Gastrocnemius medialis (tissue), 4 donors: Measurements from ENCODE around the gene PIGR. TPM values are rescaled to one million over a fixed set of nuclear protein-coding genes. Genes with fewer than 3 reads are reported as not detected.

Source experiments
- ATAC-seq, 2 donors: fragments of 150-250 bp; one replicate each; pipeline ENCODE4 v1.9.1; 2016
- DNase-seq, 2 donors: peaks; one replicate each; pipeline ENCODE4 v3.0.0-alpha.2; 2019
- H3K27ac ChIP-seq, 4 donors: fragments of 200-600 bp; sonication (generic); 1 replicate in 1 of 4; 2 replicates in 3 of 4; pipeline ENCODE4 v1.5.1; 2016 to 2018; ENCODE audit warnings: mild to moderate bottlenecking in 2 of 4, moderate library complexity in 1 of 4
- H3K27me3 ChIP-seq, 3 donors: fragments of 200-600 bp; sonication (generic) in 2 of 3; 1 replicate in 1 of 3; 2 replicates in 2 of 3; pipeline versions ENCODE4 v1.5.1 to v1.6.0; 2016 to 2019; ENCODE audit warnings: mild to moderate bottlenecking in 1 of 3, moderate library complexity in 1 of 3
- H3K36me3 ChIP-seq, 2 donors: fragments of 200-600 bp; sonication (generic) in 1 of 2; one replicate each; pipeline ENCODE4 v1.5.1; 2017 to 2018
- H3K4me1 ChIP-seq, 2 donors: fragments of 200-600 bp; sonication (generic) in 1 of 2; one replicate each; pipeline ENCODE4 v1.5.1; 2016 to 2017; ENCODE audit warnings: mild to moderate bottlenecking in 2 of 2
- H3K4me3 ChIP-seq, 4 donors: fragments of 200-600 bp; sonication (generic) in 3 of 4; 1 replicate in 1 of 4; 2 replicates in 3 of 4; pipeline ENCODE4 v1.5.1; 2016 to 2019; ENCODE audit warnings: mild to moderate bottlenecking in 2 of 4
- H3K9me3 ChIP-seq, 3 donors: fragments of 200-600 bp; sonication (generic) in 2 of 3; 1 replicate in 1 of 3; 2 replicates in 2 of 3; pipeline ENCODE4 v1.5.1; 2016 to 2019
- CTCF ChIP-seq, 5 experiments: fragments of 450-650 bp in 3 of 5; fragments of 200-600 bp in 2 of 5; sonication (generic) in 2 of 5; IDR thresholded peaks in 4 of 5; conservative IDR thresholded peaks in 1 of 5; 1 replicate in 4 of 5; 2 replicates in 1 of 5; pipeline ENCODE4 v1.5.1; 2016 to 2019; ENCODE audit warnings: antibody characterized with exemption in 5 of 5, mild to moderate bottlenecking in 3 of 5, moderate library complexity in 3 of 5
- POLR2A ChIP-seq, 2 donors: fragments of 450-650 bp; IDR thresholded peaks; one replicate each; pipeline ENCODE4 v1.6.1; 2017; ENCODE audit warnings: antibody characterized with exemption in 2 of 2, mild to moderate bottlenecking in 2 of 2, moderate library complexity in 2 of 2
- in situ Hi-C, 4 donors: fragments of 200-750 bp; cut with MboI; loops; one replicate each; pipeline versions ENCODE4 v1.15.0 to v1.8.0; 2017; ENCODE audit warnings: low sequenced_read_pairs in 4 of 4
- intact Hi-C: fragments of 100-400 bp; cut with DNase I; formaldehyde crosslinking; loops from one replicate; pipeline ENCODE4 v1.15.1; 2023; ENCODE audit warnings: low total_unique reads
- total RNA-seq, 4 donors: library from RNA; depleted of rRNA; stranded (reverse); fragments of >200 nt; gene quantifications; one replicate each; pipeline versions ENCODE4 v1.1.0 to v1.2.3, GENCODE V29; 2016

PIGR gene
- total RNA-seq, 4 donors from 2014 or later = 0.10 to 28.4 (median 0.11) TPM; not detected in 1

- DNase-seq (no peak), ATAC-seq (no peak)
- Histone ChIP-seq H3K4me3 (no peak overlapping the region), H3K9me3 (no peaks in the 10 kb centered on the region), H3K4me1 (no peaks in the 10 kb centered on the region), H3K27ac (no peak overlapping the region), H3K36me3 (no peaks in the 10 kb centered on the region), H3K27me3 (no peaks in the 10 kb centered on the region)
- intact Hi-C loops = no loop called here
- in situ Hi-C loops = no loop called here
- no peak for TF ChIP-seq POLR2A (IDR thresholded peaks at IDR 0.05)
- TF ChIP-seq CTCF (IDR thresholded peaks at IDR 0.05 in 4 of 5, conservative IDR thresholded peaks at IDR 0.05 in 1 of 5) = no peak
Observed at GRCh38 chr1:206963119-206963712, 16.9 kb upstream of the PIGR start.

GRCh38 chr1:206962272-206962671, 16.0 kb upstream of the PIGR start:
- DNase-seq = no peak
- H3K27ac ChIP-seq = no peak overlapping the region
- in situ Hi-C loops = no loop called here
- no peaks in the 10 kb centered on the region for H3K4me1 ChIP-seq
- intact Hi-C loops = no loop called here
- no peak for TF ChIP-seq POLR2A (IDR thresholded peaks at IDR 0.05)
- TF ChIP-seq CTCF (IDR thresholded peaks at IDR 0.05 in 4 of 5, conservative IDR thresholded peaks at IDR 0.05 in 1 of 5) = no peak
- H3K4me3 ChIP-seq = no peak overlapping the region
- H3K9me3 ChIP-seq = no peaks in the 10 kb centered on the region
- ATAC-seq = no peak
- H3K27me3 ChIP-seq = no peaks in the 10 kb centered on the region
- no peaks in the 10 kb centered on the region for H3K36me3 ChIP-seq

- DNase-seq = no peak
- H3K9me3 ChIP-seq = no peaks in the 10 kb centered on the region
- no peaks in the 10 kb centered on the region for H3K4me1 ChIP-seq
- TF ChIP-seq CTCF (IDR thresholded peaks at IDR 0.05 in 4 of 5, conservative IDR thresholded peaks at IDR 0.05 in 1 of 5) (no peak), POLR2A (IDR thresholded peaks at IDR 0.05) (no peak)
- in situ Hi-C loops = no loop called here
- no peak overlapping the region for H3K4me3 ChIP-seq
- H3K36me3 ChIP-seq = no peaks in the 10 kb centered on the region
- no peak for ATAC-seq
- H3K27ac ChIP-seq = no peak overlapping the region
- intact Hi-C loops = no loop called here
- no peaks in the 10 kb centered on the region for H3K27me3 ChIP-seq
Observed at GRCh38 chr1:206961668-206962067, 15.4 kb upstream of the PIGR start.

GRCh38 chr1:206960676-206961386, 14.6 kb upstream of the PIGR start:
- Histone ChIP-seq H3K9me3 (no peaks in the 10 kb centered on the region), H3K27ac (no peak overlapping the region), H3K27me3 (no peaks in the 10 kb centered on the region), H3K36me3 (no peaks in the 10 kb centered on the region), H3K4me3 (no peak overlapping the region), H3K4me1 (no peaks in the 10 kb centered on the region)
- DNase-seq (no peak), ATAC-seq (no peak)
- in situ Hi-C loops = no loop called here
- TF ChIP-seq CTCF (IDR thresholded peaks at IDR 0.05 in 4 of 5, conservative IDR thresholded peaks at IDR 0.05 in 1 of 5) (no peak), POLR2A (IDR thresholded peaks at IDR 0.05) (no peak)
- intact Hi-C loops = no loop called here
